ENCODE data around the gene PCDHGA12.

The PCDHGA12 gene

GRCh38 chr5:141420855-141421488, 9.3 kb upstream of the PCDHGA12 start, which contains the start of gene PCDHGA11 (continued):
- TF ChIP-seq ZNF518A (tag by site-specific recombination; conservative IDR thresholded peaks at IDR 0.05; ENCODE audit: low read depth): no peak
- no peak for TF ChIP-seq KLF1 (tag by site-specific recombination; IDR thresholded peaks at IDR 0.05)
- no peak for TF ChIP-seq ZNF677 (tag by site-specific recombination; IDR thresholded peaks at IDR 0.05)
- no peak for TF ChIP-seq GLI2 (tag by site-specific recombination; IDR thresholded peaks at IDR 0.05; ENCODE audit: borderline replicate concordance, low read depth)
- TF ChIP-seq BCL11B (tag by site-specific recombination; IDR thresholded peaks at IDR 0.05; ENCODE audit: low read depth): no peak
- TF ChIP-seq GLIS2 (tag by site-specific recombination; IDR thresholded peaks at IDR 0.05): peak; percentile 51; the same call in 1 of the 2 replicates
- no peak for TF ChIP-seq YY2 (tag by site-specific recombination; IDR thresholded peaks at IDR 0.05)
- TF ChIP-seq ZBTB11 (tag by site-specific recombination; conservative IDR thresholded peaks at IDR 0.05; ENCODE audit: low read depth): no peak
- TF ChIP-seq ZNF155 (tag by site-specific recombination; IDR thresholded peaks at IDR 0.05): no peak
- no peak for TF ChIP-seq ZNF610 (tag by site-specific recombination; IDR thresholded peaks at IDR 0.05; ENCODE audit: borderline replicate concordance)
- TF ChIP-seq ZSCAN18 (tag by site-specific recombination; IDR thresholded peaks at IDR 0.05): no peak
- TF ChIP-seq TCF7L2 (IDR thresholded peaks at IDR 0.05; ENCODE audit: borderline replicate concordance, low read depth, low read length): no peak
- TF ChIP-seq HIC1 (tag by site-specific recombination; IDR thresholded peaks at IDR 0.05): no peak
- TF ChIP-seq PRDM2 (tag by site-specific recombination; IDR thresholded peaks at IDR 0.05; ENCODE audit: borderline replicate concordance): no peak
- peak; percentile 60; the same call in 1 of the 2 replicates for TF ChIP-seq ZNF10 (tag by site-specific recombination; IDR thresholded peaks at IDR 0.05)

All from HEK293 (cell line).